ENCODE measurements around the gene TNFRSF4.

- TF ChIP-seq CTCF (IDR thresholded peaks at IDR 0.05; ENCODE audit: insufficient read depth, low read length) (no peak), GABPA (IDR thresholded peaks at IDR 0.05; ENCODE audit: low read depth) (no peak), POLR2AphosphoS5 (IDR thresholded peaks at IDR 0.05; ENCODE audit: low read depth) (no peak), REST (IDR thresholded peaks at IDR 0.05; ENCODE audit: insufficient replicate concordance, low read depth) (no peak), SPI1 (IDR thresholded peaks at IDR 0.05; ENCODE audit: borderline replicate concordance, low read depth) (no peak)
These were observed 33.5 kb upstream of the TNFRSF4 start for GRCh38 chr1:1247341-1247913.

Data from HL-60 (cell line).